T-helper 2 cell (primary cell): ENCODE results near the gene AP1M1.
A peak's percentile ranks its signal among the peaks of the same experiment; 100 is the strongest.

Experiments used
- DNase-seq, 5 experiments: peaks; one replicate each; pipeline versions ENCODE4 v3.0.0 to v3.0.0-alpha.2; 2012 to 2022

The AP1M1 gene

GRCh38 chr19:16233836-16234551 lies 36.3 kb downstream of the AP1M1 start:
- no peak for DNase-seq

GRCh38 chr19:16234552-16235445 lies 37.1 kb downstream of the AP1M1 start:
- DNase-seq, result no peak

- no peak for DNase-seq
Measured at GRCh38 chr19:16235811-16236652, 38.3 kb downstream of the AP1M1 start.

- DNase-seq, result peak in 1 of 5 experiments; percentile 77
Measured at GRCh38 chr19:16244091-16244490, 46.4 kb downstream of the AP1M1 start.

- peak; percentile 57 to 79 (median 73) for DNase-seq
Measured at GRCh38 chr19:16247353-16248182, 49.9 kb downstream of the AP1M1 start.

- DNase-seq, result no peak
Measured at GRCh38 chr19:16248380-16249023, 50.8 kb downstream of the AP1M1 start.

GRCh38 chr19:16249826-16250404 lies 52.2 kb downstream of the AP1M1 start:
- DNase-seq, result no peak

- DNase-seq, result no peak
Measured at GRCh38 chr19:16252459-16253205, 54.9 kb downstream of the AP1M1 start.

GRCh38 chr19:16254851-16255408 lies 57.2 kb downstream of the AP1M1 start:
- DNase-seq, result no peak

- no peak for DNase-seq
Measured at GRCh38 chr19:16257509-16258002, 59.8 kb downstream of the AP1M1 start.

- no peak for DNase-seq
Measured at GRCh38 chr19:16258440-16258903, 60.8 kb downstream of the AP1M1 start.

GRCh38 chr19:16259385-16260159 lies 61.9 kb downstream of the AP1M1 start:
- peak in 1 of 5 experiments; percentile 69 for DNase-seq

GRCh38 chr19:16260160-16260811 lies 62.6 kb downstream of the AP1M1 start:
- DNase-seq, result no peak

- DNase-seq, result no peak
Measured at GRCh38 chr19:16260812-16261161, 63.1 kb downstream of the AP1M1 start.

- DNase-seq, result no peak
Measured at GRCh38 chr19:16261584-16262368, 64.1 kb downstream of the AP1M1 start.

GRCh38 chr19:16262618-16263017 lies 64.9 kb downstream of the AP1M1 start:
- DNase-seq, result no peak

- DNase-seq, result no peak
Measured at GRCh38 chr19:16263141-16263761, 65.5 kb downstream of the AP1M1 start.
